ENCODE data around the gene FNDC8.
"Not testable (repeated sequence)": the region's sequence is repeated elsewhere in the genome, so short reads cannot be mapped to it uniquely, and the experiment has no call there.

The FNDC8 gene

DNA sequence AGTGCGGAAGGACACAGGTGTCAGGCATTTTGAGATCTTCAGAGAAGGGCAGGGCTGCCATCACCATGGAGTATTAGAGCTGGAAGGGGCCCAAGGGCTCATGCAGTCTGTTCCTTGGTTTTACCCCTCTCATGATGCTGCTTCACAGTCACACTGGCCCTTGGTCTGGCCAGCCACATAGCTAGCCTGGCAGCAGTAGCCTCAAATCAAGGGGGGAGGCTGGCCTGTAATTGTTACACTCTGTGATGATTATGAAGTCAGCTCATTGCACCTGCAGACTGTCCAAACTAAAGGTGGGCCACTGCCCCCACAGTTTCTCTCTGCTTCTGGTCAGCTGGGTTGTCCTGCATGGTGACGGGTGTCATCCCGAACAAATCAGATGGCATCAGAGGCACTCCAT, at the start of gene FNDC8:
Gene FNDC8 (plus strand): TSS at position 301 of the 400 bp plus-strand sequence. CDS start 79 bp downstream, at position 380.
- DNase-seq (ENCODE audit: low read depth, low spot score): no peak

DNA sequence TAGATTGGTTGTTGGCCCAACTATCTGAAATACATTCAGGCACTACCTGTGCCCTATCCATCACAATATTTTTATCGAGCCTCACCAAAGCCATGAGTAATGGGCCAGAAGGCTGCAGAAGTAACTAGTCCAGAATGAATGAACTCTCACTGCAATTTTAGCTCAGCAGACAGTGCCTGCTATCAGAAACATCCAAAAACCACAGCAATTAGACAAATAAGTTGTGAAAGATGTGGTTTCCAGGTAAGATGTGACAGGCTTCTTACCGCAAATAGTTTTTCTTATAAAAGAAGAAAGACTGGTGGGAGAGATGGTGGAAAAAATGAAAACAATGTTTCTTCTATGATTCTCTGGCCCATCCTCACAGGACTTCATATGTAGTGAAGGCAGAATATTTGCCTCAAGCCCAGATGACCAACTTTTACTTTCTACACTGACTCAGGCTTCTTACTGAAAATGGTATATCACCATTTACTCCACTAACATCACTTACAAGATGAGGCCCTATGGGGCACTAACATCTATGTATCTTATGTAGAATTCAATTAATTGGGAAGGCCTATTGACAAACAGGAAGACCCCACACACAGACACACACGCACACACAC, 48.1 kb upstream of the FNDC8 start:
- no peak for DNase-seq (ENCODE audit: low read depth, low spot score)

DNA sequence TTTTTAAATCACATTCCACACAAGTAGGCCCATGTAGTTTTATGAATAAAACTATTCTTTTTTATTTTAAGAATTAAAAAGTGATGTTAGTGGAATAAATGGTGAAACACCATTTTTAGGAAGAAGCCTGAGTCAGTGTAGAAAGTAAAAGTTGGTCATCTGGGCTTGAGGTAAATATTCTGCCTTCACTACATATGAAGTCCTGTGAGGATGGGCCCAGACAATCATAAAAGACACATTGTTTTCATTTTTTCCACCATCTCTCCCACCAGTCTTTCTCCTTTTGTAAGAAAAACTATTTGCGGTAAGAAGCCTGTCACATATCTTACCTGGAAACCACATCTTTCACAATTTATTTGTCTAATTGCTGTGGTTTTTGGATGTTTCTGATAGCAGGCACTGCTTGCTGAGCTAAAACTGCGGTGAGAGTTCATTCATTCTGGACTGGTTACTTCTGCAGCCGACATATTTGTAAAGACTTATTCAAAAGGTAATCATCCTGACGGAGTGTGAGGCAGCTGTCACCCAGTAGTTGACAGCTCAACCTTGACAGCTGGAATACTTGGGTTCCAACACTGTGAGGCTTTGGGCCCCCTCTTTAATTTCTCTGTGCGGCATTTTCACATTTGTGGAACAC, 47.3 kb upstream of the FNDC8 start:
- no peak for DNase-seq (ENCODE audit: low read depth, low spot score)

DNA sequence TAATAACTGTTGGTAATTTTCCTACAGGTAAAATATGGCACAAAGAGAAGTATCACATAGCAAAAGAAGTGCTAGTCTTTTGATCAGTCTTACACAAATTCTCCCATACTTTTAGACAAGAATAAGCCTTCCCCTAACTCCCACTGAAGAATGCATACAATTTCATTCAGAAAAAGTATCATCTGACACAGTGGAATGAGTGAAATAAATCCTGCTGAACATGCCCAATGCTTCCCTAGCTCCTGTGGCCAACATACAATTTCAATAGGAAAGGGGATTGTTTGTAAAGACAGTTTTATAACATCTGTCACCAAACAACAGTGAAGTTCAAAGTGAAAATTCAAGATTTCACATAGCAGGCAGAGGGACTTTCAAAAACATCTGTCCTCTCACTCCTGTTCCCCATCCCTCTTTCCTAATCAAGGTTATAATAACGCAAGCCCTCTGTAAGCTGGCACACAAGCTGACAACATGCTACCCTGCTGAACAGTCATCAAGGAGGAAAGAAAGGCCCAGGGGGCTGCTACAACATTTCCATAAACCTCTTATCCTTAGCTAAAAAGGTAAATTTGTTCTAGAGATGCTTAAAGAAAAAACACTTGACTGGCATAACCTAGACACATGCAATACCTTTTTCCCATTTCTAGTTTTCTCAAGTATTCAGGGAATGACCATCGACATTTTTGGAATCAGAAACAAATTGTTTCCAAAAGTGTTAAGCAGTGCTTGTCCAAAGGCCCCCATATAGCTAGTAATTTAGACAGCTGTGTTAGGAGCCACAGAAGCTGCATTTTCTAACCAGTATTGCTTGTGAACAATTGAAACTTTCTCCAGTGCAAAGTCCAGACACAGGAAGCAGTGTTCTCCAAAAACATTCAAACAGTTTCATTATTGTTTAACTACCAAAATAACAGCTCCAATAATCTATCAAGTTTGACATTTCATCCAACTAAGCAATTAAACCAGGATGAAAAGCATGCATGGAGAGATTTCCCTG, 46.4 kb upstream of the FNDC8 start:
- no peak for DNase-seq (ENCODE audit: low read depth, low spot score)

DNA sequence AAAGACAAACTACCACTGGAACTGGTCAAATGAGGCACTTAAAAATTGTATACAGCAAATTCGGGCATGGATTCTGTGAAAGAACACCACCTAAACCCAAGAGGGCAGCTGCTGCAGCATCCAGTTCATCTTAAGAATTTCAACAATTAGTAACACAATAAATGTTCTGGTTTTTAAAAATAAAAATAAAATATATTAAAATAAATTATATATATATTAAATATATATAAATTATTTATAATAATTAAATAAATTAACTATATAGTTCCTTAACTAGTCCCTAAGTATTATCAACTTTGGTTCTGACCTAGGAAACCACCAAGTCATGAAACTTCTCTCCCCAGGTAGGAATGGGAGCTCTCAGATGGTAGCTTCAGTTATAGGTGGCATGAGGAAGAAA, 44.5 kb upstream of the FNDC8 start:
- no peak for DNase-seq (ENCODE audit: low read depth, low spot score)

DNA sequence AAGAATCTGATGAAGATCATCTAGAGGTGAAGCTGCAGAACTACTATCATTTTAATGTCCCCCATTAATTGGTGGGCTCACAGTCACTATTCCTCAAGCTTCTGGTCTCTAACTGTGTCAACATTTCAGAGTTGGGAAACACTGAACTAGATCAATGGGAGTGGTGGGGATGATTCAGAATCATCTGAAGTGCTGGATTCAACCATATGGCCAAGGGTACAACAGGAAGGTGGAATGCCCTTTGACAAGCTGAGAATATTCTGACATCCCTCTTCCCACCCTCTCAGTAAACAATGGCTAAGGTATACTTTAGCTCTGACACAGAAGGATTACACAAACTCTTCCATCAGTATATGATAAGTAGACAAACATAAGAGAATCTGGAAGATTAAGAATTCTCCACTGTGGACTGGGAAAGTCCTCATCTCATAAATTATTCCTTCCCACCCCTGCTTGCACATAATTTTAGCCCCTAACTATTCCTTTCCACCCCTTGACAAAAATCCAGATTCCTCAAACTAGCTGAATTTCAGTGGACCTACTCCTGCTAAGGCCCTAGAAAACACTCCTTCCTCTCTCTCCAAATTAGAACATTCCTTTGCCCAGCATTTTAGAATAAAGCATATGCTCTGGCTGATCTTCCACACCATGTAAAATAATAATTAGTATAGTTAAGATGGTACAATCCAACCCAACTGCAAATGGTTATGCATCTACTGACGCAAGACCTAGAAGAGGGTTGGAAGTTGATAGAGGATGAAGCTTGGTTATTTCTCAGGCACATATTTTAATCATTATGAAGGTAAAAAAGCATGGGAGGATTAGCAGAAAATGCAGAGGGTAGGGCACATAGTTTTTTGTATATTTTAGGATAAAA, 41.6 kb upstream of the FNDC8 start:
- DNase-seq (ENCODE audit: low read depth, low spot score): no peak

DNA sequence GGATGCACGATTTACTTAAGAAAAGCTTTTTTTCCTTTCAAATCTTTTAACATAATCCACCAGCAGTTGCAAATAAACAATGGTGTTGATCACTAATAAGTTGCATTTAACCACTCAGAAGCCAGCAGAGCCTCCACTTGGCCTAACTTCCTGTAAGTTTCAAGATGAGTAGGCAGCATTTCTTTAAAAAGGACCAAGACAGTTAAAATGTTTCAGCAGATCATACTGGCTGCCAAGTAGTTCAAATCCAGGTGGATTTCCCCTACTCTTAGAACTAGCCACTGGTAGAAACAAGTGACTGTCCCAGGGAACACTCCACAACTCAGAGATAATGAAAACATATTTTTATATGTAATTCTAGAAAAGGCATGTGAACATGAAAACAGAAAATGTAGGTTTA, 40.9 kb upstream of the FNDC8 start:
- DNase-seq (ENCODE audit: low read depth, low spot score): no peak

DNA sequence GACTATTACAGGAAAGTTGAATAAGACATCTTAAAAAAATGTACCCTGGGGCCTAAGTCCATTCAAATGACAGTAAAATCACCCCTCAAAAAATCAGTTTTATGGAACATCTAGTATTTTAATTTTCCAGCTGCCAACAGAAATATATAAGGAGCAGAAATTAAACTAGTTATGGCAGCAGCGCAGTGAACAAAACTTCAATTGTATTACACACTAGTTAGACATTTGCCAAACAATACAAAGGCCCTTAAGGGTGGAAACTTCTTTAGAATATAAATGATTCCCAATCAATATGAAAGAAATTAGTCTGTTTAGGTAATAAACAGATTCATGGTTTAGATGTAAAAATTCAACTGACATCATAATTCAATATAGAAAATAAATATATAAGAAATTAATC, 39.8 kb upstream of the FNDC8 start:
- no peak for DNase-seq (ENCODE audit: low read depth, low spot score)

DNA sequence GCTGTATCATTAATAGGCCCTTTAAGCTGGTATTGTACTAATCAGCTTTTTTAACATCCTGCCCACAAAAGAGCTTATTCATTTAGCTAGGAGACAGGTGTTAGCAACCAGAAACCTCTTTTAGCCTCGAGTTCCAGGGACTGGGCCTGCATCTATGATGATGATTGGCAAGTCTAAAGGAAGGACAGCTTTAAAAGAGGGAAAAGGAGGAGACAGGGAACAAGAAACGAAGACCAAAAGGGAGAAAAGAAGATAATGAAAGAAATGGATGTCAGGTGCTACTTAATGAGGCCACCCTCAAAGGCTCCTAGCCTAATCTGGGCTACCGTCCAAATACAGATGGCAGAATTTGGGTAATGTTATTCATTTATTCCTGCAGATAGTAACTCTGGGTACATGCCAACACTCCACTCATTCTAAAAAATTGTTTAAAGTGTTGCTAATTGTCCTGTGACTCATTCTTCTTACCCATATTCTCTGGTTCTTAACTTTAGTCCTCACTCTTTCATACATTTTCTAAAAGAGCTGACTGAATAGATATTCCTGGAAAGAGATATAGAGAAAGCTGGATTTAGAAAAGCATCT, 39.2 kb upstream of the FNDC8 start:
- no peak for DNase-seq (ENCODE audit: low read depth, low spot score)

DNA sequence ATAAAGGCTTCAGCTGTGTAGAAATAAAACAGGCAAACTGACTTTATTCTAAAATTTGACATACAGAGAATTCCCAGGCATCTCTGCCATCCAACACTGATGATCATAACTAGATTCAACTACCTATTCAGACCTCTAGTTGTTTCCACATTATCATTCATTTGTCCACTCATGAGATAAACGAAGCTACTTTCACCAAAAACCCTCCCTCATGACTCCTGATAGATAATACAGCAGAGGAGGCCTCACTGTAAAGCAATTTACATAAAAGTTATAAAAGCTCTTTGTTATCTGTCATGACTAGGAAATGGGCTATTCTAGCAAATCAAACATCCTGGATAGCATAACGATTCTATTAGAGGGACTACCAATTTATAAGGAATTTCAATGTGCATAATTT, 38.3 kb upstream of the FNDC8 start:
- DNase-seq (ENCODE audit: low read depth, low spot score): no peak

DNA sequence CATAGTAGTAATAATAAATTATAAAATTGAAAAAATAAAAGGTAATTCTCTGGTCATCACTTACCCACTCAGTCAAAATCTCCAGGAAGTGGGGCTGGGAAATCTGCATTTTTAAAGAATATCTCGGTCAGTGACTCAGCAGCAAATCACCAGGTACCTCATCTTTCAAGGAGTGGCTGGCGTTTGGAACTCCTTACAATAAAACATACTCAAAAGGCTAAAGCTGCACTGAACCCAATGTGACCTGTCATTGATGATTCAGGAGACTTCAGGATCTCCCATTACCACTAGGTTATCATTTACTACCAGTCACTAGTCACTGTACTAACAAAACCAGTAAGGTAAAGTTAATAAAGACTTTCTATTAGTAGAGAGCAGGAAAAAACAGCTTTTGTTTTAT, 36.4 kb upstream of the FNDC8 start:
- no peak for DNase-seq (ENCODE audit: low read depth, low spot score)

DNA sequence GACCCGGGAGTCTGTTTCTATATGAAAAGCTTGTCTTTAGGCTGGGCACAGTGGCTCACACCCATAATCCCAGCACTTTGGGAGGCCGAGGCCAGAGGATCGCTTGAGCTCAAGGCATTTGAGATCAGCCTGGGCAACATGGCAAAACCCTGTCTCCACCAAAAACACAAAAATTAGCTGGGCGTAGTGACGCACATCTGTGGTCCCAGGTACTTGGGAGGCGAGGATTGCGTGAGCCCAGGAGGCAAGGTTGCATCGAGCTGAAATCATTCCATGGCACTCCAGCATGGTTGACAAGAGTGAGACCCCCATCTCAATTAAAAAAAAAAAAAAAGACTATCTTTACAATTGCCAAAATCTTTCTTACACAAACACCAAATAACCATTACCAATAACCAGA, 35.3 kb upstream of the FNDC8 start:
- no peak for DNase-seq (ENCODE audit: low read depth, low spot score)

DNA sequence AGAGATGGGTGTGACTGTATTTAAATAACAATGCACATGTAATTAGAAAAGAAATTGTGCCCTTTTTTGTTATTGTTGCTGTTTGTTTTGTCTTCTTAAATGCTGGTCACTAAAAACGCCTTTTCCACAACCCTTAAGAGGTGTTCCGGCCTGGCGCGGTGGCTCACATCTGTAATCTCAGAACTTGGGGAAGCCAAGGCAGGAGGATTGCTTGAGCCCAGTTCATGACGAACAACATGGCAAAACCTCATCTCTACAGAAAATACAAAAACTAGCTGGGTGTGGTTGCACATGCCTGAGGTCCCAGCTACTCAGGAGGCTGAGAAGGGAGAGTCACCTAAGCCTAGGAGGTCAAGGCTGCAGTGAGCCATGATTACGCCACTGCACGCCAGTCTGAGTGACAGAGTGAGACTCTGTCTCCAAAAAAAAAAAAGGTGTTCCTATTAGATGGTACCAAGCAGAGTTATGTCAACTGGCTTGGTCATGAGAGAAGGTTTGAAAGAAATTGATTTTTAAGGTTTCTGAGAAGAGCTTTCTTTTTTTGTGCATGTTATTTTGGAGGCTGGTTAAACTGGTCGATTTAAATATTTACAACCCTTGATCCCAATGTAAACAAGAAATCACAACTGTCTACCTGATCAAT, 34.4 kb upstream of the FNDC8 start:
- DNase-seq (ENCODE audit: low read depth, low spot score): no peak

DNA sequence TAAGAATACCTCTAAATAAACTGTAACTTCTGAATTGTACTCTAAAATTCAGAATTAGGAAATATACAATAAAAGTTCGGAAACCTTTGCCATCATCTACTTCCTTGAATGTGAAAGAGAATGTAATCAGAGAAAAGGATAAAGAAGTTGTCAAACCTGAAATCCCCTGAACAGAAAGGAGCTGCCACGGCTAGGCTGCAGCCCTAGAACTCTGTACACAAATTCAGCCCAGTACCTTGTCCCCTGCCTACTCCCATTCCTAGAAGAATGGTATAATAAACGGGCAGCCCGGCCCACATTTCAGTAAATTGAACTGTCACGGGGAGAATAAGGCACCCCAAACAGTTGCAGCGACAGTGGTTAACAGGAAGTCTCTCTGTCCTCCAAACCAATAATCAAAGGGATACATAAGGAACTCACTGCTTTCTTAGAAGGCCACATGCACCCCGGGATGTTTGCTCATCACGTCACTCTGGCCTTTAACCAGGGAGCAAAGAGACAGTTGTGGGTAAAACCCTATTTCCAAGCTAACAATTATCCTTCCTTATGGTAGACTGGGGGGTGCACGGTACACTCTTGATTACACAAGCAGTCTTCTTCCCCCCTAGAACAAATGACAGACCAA, 33.6 kb upstream of the FNDC8 start:
- DNase-seq (ENCODE audit: low read depth, low spot score): no peak

DNA sequence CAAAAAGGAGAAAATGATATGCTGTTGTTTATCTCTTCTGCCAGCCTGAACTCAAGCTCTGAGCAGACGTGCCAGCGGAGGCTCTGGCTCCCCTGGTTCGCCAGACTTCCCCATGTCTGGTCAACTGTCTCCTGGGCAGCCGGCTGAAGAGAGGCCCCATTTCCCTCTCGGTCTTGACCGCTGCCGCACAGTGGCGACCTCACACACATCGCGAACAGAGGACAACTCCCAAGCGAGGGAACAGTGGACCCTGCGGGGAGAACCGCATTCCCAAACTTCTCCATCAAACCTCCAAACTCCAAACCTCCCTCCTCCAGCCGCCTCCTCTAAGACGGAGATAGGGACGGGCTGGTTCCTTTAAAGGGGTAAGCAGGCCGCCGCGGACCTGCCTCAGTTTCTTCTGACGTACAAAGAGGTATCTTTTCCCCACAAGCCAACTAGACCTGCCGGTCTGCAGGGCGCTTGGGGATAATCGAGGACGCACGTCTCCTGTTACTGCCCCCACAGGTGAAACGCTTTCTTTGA, 33.0 kb upstream of the FNDC8 start:
- no peak for DNase-seq (ENCODE audit: low read depth, low spot score)

DNA sequence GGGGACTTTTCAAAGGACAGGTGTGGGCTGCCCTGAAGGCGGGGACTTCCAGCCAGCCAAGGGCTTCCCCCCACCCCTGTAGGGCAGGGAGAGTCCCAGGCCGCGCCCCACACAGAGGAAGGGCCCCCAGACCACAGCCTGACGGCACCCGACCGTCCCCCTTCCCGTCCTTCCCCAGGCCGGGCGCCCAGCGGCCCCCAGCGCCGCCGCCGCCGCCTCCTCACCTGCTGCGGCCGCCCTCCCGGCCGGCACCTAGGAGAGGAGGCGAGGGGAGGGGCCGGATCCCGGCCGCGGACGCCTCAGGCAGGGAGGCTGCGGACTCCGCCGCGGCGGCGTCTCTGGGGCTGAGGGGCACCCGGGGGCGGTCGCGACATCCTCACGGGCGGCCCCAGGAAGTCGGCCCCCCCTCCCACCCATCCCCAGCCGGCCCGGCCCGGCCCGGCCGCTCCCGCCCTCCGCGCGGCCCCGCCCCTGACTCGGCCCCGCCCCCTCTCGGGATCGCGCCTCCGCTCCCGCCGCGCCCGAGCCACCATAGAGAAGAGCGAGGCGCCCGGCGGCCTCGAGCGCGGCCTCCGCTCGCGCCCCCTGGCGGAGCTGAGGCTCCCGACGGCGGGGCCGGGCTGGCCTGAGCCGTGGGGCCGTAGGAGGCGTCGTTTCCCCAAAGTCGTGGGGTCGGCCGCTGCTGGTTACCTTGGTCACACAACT, 32.4 kb upstream of the FNDC8 start:
- DNase-seq (ENCODE audit: low read depth, low spot score): no peak

DNA sequence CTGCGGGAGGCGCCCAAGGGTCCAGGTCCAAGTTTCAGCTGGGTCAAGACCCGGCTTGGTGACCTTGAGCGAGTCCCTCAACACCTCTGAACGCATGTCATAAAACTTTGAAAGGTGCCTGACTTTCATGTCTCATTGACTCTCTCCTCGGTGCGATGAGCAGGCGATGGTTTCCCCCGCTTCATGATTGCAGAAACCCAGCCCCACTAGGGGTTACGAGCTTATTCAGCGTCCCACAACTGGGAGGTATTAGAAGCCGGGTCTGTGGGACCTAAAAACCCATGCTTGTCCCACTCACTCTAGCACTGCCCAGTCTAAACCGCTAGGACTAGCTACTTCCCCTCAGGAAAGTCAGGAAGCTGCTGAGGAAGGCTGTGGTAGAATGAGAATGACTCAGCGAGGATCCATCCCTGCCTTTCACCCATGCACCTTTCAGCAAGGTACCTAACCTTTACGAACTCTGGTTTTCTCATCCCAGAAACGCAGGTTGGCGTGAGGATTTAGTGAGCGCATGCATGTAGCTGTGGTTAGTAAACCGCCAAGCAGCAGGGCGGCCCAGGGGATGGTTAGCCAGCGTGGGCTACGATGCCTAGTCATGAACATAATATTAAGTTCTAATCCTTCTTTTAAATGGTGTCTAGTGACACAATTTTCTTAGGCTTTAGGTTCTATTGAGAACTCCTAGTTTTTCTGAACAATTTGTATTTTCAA, 31.7 kb upstream of the FNDC8 start:
- DNase-seq (ENCODE audit: low read depth, low spot score): no peak

DNA sequence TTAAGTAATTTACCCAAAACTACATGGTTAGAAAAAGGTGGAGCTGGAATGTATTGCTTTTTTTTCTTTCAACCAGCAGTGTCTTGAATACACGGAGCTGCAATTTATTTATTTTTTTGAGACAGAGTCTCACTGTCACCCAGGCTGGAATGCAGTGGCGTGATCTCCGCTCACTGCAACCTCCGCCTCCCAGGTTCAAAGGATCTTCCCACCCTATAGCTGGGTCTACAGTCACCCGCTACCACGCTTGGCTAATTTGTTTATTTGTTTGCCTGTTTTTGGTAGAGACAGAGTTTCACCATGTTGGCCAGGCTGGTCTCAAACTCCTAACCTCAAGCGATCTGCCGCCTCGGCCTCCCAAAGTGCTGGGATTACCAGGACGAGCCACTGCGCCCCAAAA, 30.7 kb upstream of the FNDC8 start:
- DNase-seq (ENCODE audit: low read depth, low spot score): not testable (repeated sequence)

DNA sequence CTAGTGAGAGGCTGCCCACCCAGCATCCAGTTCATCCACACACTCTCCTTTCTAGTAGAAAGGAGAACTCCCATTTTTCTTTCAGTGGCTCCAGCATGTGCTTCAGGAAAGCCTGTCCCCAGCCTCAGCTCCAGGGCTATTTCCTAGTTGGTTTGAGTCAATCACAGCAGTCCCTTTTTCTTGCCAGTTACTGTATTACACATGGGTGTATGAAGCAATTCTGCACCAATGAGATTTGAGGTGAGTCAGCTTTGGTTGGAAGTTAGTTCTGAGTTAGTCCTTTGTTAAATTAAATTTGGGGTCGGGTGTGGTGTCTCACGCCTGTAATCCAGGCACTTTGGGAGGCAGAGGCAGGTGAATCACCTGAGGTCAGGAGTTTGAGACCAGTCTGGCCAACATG, 26.5 kb upstream of the FNDC8 start:
- DNase-seq (ENCODE audit: low read depth, low spot score): no peak

Data from iPS DF 19.7 (cell line).